HG03575 (cell line): ENCODE data around the gene LIAS.

Experiments used
- ATAC-seq: cut with Tn5 transposase; IDR thresholded peaks from one replicate; pipeline ENCODE4 v1.9.1; 2021; ENCODE audit not compliant: unreplicated experiment, insufficient number of reproducible peaks, low FRiP score; ENCODE audit errors: extremely low read depth

Gene LIAS

DNA sequence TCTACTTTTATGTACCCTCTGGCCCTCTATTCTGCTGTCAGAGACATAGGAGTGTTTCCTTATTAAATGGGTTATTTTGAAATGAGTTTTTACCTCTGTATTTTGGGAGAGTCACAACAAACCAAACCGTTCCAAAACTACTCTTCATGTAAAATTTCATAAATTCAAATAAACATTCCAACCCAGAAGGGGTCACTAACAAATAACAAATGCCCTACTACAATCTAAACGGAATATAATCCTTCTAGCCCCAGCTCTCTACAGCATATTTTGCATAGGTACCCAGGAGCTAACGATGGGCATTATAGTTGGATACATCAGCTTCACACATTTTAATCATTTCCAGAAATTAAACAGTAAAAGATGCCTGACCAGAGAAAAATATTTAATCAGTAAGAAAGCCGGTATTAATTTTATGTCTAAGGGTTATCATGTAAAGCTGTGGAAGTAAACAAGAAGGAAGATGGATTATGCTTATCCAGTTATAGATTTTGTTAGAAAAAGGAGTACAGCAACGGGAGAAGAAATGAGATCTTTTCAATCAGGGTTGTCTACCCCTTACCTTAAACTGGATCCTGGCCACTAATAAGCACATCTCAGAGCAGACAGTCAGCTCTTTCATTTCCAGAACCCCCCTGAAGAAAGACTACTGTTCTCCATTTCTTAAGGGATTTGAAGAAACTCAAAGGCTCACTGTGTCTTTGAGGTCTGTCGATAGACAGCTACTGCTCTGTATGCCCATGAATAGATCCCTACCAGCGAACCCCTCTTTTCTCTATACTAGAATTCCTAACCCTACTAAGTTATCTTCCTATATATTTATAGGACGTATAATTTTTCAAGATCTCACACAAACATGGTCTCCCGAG, 67.2 kb downstream of the LIAS start:
- no peak for ATAC-seq

- ATAC-seq = no peak
Observed at GRCh38 chr4:39526765-39527295, 68.0 kb downstream of the LIAS start.

DNA sequence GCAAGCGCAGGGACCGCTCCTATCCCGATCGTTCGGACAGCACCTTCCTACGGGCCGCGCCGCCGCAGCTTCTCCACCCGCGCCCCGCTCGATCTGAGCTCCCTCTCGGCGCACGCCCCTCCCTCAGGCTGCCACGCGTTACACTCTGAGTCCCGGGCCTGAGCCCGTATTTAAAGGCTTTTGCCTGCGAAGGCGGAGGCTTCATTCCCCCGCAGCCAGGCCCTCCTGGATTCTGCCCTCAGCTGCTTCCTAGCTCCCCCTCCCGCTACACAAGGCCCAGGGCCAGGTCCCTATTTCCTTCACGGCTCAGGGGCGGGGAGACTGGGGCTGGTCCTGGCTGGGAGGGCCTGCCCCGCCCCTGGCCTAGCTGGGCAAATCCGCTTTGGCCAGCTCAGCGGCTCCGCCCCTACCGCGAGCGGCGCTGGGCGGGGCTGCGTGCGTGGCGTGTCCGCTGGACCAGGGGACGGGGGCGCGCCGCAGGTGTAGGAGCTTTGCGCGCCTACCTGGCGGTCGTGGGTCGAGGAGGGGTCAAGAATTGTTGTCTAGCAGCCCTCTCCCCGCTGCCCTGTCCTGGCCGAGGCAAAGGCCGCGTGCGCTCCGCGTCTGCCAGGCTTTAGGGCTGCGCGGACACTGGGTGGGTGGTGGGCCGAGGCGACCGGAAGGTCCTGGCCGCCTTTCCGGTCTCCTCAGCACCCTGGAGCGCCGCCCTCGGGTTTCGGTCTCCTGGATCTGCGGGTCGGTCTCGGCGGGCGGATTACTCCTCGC, 68.6 kb downstream of the LIAS start, which contains the start of gene UGDH:
Gene UGDH, minus strand, starts transcription at position 144 of the 765 bp plus-strand sequence. CDS start 5,927 bp downstream, outside the sequence.
- peak; percentile 52 for ATAC-seq

DNA sequence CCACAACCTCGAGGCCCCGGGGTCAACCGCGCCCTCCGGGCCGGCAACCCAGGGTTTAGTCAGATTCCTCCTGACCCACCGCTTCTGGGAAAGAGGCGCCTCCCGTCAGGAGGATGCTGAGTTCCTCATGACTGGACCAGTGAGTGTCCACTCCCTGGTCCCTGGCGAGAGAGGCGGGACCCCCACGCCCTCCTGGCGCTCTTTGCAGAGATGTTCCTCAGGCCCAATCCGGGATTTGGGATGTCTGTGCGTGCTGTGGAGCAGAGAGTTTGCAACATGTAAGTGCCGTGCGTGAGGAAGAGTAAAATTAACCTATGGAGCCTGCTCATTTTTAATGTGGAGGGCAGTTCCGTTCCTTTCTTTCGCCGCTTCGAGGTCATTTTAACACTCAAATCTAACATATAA, 69.2 kb downstream of the LIAS start:
- ATAC-seq = no peak
